COLO829 (cell line): ENCODE data around the gene GINM1.

Experiments used
- DNase-seq: peaks from one replicate; pipeline ENCODE4 v3.0.0; 2012; ENCODE audit warnings: low spot score

The GINM1 gene

GRCh38 chr6:149565527-149566409 lies at the start of gene GINM1:
Gene GINM1 (plus strand): TSS chr6:149566375. CDS start chr6:149566415, 40 bp downstream.
- peak; percentile 99 for DNase-seq

GRCh38 chr6:149529650-149530049 lies 36.5 kb upstream of the GINM1 start:
- DNase-seq, result no peak

- no peak for DNase-seq
Measured at GRCh38 chr6:149534742-149535141, 31.4 kb upstream of the GINM1 start.

GRCh38 chr6:149541139-149541538 lies 25.0 kb upstream of the GINM1 start:
- no peak for DNase-seq

GRCh38 chr6:149544646-149545257 lies 21.4 kb upstream of the GINM1 start:
- DNase-seq, result no peak

- peak; percentile 44 for DNase-seq
Measured at GRCh38 chr6:149545258-149545753, 20.9 kb upstream of the GINM1 start.

- peak; percentile 72 for DNase-seq
Measured at GRCh38 chr6:149545754-149546471, 20.3 kb upstream of the GINM1 start, which contains the start of gene PPIL4. Gene PPIL4 (minus strand): TSS chr6:149546043. CDS start chr6:149546005, 38 bp downstream.

GRCh38 chr6:149551920-149552319 lies 14.3 kb upstream of the GINM1 start:
- DNase-seq, result no peak

GRCh38 chr6:149558029-149558428 lies 8.1 kb upstream of the GINM1 start:
- no peak for DNase-seq

GRCh38 chr6:149559389-149559788 lies 6.8 kb upstream of the GINM1 start:
- no peak for DNase-seq

- DNase-seq, result no peak
Measured at GRCh38 chr6:149560736-149561135, 5.4 kb upstream of the GINM1 start.

GRCh38 chr6:149563203-149563927 lies 2.8 kb upstream of the GINM1 start:
- peak; percentile 31 for DNase-seq

GRCh38 chr6:149563928-149564325 lies 2.2 kb upstream of the GINM1 start:
- no peak for DNase-seq

GRCh38 chr6:149566410-149567193 lies 427 bp downstream of the GINM1 start:
- DNase-seq, result peak; percentile 22

- no peak for DNase-seq
Measured at GRCh38 chr6:149567194-149567586, 1.0 kb downstream of the GINM1 start.

GRCh38 chr6:149567945-149568585 lies 1.9 kb downstream of the GINM1 start:
- DNase-seq, result no peak

- no peak for DNase-seq
Measured at GRCh38 chr6:149580880-149581279, 14.7 kb downstream of the GINM1 start.

- no peak for DNase-seq
Measured at GRCh38 chr6:149581349-149581748, 15.2 kb downstream of the GINM1 start.

GRCh38 chr6:149586149-149586548 lies 20.0 kb downstream of the GINM1 start:
- no peak for DNase-seq

- no peak for DNase-seq
Measured at GRCh38 chr6:149592983-149593382, 26.8 kb downstream of the GINM1 start.
